ENCODE data around the gene C7orf33.
"Not testable (repeated sequence)": the region's sequence is repeated elsewhere in the genome, so short reads cannot be mapped to it uniquely, and the experiment has no call there.

Gene C7orf33

DNA sequence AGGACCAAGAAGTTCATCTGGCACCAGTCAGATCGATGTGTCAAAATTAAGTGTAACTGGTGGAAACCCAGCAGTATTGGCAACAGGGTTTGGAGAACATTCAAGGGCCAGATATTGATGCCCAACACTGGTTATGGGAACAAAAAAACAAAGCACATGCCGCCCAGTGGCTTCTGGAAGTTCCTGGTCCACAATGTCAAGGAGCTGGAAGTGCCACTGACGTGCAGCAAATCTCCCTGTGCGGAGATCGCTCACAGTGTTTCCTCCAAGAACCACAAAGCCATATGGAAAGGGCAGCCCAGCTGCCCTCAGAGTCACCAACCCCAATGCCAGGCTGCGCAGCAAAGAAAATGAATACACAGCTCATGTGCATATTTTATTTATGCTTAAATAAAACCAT lies 10.1 kb upstream of the C7orf33 start:
- no peak for DNase-seq (ENCODE audit: low spot score)

DNA sequence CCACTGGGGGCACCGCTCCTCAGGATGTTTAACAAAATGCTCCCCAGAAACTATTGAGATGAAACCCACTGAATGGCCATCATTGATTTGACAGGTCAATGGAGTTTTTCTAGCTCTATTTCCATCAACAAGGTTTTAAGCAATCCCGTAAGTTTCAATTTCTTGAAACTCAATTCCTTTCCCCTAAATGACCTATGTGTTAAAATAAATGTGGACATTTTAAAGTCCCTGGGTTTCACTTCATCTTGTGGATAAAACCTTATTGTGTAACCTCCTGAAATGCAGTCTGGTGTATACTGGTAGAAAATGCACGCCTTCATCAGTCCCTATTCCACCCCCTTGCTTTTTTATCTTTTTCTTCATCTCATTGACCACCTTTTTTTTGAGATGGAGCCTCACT lies 8.9 kb upstream of the C7orf33 start:
- peak; percentile 8 for DNase-seq (ENCODE audit: low spot score)

DNA sequence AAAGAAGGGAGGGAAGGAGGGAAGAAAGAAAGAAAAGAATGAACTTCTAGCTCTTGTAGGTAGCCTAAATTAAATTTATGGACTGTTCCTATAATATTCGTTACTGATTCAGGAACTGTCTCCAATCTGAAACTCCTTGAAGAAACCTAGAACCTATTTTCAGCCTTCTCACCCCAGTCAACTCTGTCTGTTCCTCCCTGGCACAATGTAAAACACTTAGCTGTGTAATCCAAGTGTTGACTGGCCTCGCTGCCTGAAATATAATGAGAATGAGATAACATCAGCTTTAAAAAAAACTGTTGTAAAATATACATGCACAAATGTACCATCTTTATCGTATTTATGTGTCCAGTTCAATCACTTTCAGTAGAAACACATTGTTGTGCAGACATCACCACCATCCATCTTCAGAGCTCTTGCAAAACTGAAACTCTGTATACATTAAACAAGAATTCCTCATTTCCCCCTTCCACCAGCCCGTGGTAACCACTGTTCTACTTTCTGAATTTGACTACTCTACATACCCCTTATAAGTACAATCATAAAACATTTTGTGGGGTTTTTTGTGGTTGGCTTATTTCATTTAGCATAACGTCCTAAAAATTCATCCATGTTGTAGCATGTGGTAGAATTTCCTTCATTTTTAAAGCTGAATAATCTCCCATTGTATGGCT lies 6.3 kb upstream of the C7orf33 start:
- DNase-seq (ENCODE audit: low spot score) = peak; percentile 9

DNA sequence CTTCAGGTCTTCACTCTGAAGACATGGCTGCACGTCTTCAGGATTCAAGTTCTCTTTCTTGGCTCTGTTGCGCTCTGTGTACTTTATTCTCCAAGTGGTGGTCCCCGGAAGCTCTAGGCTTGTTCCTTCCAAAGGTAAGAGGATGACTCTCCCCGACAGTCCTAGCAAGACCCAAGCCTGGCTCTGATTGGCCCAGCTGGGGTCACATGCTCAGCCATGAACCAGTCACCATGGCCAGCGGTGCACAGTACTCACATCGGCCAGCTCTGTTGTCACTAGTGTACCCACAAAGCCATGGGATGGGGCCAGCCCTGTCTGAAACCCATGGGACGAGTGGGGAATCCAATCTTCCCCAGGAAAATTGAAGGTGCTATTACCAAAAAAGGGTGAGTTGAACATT lies 5.2 kb upstream of the C7orf33 start:
- DNase-seq (ENCODE audit: low spot score) = no peak

DNA sequence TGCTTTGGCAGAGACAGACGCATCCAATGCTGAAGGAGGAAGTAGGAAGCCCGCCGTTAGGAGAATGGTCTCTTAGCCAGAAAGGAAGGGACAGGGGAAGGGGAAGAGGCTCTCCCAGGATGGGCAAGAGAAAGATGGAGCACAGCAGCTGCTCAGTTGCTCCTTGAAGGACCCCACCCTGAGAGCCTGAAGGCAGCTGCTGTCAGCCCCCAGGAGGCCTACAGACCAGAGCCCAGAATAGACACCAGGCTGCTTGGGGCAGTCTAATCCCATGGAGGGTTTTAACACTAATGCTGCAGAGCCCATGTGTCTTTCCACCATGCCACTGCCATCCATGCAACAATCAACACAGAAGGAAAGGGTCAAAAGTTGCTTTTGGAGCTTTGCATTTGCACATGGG lies 3.5 kb upstream of the C7orf33 start:
- no peak for DNase-seq (ENCODE audit: low spot score)

DNA sequence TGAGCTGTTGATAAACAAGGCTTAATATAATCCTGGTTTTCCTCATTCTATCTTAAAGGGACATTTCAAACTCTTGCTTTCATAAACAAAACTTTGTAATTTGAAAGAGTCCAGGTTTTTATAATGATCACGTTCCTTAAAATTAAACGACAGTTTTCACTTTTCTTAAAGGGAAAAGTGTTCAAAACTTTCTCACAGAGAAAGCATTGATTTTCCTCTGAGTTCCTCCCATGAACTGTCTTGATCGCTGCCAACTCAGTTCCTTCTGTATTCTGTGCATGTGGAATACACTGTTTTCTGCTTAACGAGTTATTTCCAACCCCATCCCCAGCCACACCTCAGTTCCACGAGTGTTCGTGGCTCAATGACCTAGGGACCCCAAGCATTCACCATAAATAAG lies 2.4 kb upstream of the C7orf33 start:
- no peak for DNase-seq (ENCODE audit: low spot score)

DNA sequence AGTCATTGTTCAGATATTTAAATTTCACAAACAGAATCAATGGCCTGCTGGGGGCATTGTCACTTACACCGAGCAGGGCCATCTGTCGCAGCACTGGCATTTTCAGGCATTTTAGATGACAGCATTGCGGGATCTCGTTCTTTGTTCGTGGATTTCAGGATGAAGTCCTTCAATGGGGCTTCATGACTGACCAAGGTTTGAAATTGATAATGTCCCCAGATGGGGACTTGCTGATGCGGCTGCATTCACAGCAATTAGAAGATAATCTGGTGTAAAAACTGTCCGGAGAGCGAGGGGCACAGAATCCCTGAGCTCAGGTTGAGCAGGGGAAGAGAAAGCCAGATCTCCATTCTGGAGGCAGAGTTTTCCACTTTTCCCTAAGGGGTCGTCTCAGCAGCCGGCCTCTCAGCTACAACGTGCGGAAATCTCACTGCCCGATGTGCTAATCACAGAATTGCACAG lies 1.9 kb upstream of the C7orf33 start:
- DNase-seq (ENCODE audit: low spot score) = no peak

DNA sequence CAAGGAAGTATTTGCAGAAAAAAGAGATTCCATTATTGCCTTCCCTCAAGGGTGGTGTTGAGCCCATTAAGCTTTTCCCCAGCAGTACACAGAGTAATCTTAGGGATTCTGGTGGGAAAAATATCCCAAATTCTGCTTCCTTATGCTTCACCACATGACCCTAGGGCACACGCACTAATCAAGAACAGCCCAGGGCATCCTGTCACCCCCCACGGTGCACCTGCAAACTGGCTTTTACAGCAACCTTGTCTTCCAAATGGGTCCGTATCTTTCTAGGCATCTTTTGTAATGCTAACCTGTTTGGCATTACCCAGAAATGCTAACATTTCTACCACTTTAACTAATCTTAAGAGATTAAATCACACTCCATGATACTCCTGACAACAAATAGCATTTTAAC lies 926 bp upstream of the C7orf33 start:
- DNase-seq (ENCODE audit: low spot score) = no peak

DNA sequence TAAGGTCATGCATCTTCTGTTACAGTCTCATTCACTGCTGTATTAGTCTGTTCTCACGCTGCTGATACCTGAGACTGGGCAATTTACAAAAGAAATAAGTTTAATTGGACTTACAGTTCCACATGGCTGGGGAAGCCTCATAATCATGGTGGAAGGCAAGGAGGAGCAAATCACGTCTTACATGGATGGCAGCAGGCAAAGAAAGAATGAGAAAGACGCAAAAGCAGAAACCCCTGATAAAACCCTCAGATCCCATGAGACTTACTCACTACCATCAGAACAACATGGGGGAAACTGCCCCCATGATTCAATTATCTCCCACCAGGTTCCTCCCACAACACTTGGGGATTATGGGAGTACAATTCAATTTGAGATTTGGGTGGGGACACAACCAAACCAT lies 5.8 kb downstream of the C7orf33 start:
- not testable (repeated sequence) for DNase-seq (ENCODE audit: low spot score)

DNA sequence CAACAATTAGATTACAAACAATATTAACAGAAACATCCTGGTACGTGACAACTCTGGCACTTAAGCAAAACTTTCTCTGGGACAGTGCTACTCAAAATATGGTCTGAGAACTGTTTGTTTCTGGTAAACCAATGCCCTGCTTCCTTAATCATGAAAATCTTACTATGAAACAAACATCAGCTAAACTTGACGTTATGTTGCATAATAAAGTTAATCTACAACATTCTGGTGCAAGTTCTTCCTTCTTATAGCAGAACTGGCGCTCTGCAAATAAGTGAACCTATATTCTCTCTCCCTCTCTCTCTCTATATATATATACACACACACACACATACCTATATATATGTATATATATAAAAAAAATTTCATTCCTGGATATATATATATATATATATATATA lies 7.8 kb downstream of the C7orf33 start:
- no peak for DNase-seq (ENCODE audit: low spot score)

DNA sequence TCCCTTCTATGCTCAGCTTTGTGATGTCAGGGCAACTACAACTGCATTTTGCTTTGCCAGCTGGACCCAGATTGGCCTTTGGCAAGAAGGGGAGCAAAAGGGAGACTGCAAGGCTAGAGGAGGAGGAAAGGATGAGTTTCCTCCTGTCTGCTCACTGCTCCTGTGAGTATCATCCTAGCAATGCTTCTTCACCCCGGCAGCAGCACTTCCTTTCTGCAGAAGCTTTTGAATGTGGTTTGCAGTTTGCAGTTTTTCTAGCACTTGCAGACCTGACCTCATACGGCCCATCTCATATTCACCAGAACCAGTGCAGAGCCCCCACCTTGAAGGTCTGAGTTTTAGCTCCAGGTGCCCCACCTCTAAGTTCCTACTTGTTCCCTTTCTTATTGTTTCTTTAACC lies 14.8 kb downstream of the C7orf33 start:
- no peak for DNase-seq (ENCODE audit: low spot score)

DNA sequence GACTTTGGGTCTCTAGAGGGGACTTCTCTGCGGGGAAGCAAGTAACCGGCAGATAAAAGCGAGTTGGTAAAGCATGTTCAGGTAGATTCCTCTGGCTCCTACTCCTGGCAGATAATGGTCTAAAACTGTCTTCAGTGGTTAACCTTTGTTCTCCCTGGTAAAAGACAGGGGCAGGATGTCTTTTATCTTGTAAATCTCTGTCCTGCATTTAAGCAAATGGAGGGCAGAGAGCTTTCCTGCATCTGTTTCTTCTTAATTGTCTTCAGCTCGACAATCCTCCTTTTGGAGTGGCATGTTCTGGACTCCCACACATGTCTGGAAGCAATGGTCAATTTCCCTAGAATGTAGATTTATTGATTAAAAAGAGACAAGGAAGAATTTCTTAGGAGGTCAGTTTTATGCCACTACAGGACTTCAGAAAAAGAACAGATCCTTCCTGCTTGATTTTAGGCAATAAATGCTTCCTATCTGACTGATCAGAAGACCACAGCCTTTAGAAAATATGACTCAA lies 16.6 kb downstream of the C7orf33 start:
- DNase-seq (ENCODE audit: low spot score) = no peak

DNA sequence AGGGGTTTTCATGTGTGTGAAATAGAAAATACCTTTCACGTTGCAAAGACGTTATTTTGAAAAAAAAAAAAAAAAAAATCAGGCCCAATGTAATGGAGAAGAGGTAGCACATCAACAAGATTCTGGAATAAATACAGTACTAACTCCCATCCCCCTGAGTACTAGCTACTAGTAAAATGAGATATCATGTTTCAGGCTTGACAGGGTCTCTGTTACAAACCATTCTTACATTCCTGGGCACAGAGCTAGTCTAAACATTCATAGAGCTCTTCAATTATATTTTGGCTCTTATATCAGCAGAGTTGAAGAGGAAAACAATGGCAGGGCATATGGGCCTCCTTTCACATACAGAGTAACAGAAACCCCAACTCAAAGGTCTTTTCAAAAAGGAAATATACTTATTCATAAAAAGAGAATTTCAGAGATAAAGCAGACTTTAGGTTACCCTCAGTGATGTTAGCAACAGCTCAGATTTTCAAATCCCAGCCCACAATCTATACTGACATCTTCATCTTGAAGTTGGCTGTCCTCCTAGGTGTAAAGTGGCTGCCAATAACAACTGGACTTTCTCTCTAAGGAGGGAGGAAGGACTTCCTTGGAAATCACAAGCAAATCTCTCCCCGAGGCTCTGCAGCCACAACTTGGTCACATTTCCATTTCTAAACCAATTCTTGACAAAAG lies 18.6 kb downstream of the C7orf33 start:
- DNase-seq (ENCODE audit: low spot score) = no peak

DNA sequence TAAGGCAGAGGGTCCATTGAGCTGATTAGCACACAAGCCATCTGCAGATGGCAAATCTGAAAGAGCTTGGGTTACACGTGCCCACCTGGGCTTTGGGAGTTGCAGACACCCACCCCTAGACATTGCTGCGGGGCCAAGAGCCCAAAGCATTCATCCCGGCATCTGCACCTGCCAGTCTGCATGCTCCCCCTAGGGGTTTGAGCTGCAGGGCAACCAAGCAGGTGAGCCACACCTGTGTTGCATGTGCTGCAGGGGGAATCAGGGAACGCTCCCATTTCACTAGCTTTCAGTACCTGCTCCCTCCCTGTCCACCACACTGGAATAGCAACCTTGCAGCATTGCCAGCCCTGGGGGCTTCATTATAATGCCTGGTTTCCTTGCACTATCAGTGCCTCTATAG lies 21.1 kb downstream of the C7orf33 start:
- DNase-seq (ENCODE audit: low spot score) = no peak

DNA sequence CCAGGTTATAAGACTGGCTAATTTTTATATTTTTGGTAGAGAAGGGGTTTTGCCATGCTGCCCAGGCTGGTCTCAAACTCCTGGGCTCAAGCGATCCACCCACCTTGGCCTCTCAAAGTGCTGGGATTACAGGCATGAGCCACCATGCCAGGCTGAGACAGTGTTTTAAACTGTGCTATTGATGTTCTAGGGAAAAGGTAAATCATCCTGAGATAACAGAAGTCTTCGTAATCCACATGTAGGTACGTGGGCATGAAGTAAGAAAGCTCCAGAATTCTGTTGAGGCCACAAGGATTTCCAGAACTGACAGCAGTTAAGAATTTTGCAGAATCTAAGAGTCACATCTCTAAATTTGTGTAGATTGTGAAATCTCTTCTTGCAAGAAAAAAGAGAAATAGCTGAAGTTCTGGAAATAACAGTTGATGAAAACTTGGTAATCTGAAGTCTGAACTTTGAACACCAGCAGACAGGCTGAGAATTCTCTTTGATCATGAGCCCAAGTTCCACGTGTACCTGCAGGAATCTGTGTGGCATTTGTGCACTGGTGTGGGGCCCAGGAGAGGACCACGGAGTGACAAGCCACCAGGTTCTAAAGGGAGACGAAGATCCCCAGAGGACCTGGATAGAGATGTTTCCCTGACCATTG lies 24.6 kb downstream of the C7orf33 start:
- DNase-seq (ENCODE audit: low spot score) = no peak

DNA sequence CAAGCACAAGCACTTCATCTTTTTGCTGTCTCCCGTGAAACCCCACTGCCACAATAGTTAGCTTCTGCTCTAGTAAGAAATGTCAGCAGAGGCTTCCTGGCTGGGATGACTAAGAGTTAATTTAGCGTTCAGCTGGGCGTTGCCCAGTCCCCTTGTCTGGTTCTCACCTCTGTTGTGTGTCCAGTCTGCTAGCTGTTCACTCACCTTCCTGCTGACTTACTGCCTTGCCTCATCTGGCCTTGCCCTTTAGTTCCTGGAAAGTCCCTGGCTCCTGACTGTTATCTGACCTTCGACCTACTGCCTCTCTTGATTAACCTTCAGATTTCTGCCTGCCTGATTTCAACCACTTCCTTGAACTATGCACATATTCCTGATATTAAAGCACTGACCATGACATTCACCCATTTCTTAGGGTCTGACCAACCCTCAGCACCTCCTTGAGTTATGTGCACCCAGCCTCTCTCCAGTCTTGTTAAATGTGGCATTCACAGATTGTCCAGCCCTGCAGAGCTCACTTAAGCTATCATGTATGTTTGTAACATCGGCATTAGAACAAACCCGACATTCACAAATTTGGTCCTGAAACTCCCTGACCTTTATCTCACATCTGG lies 30.3 kb downstream of the C7orf33 start:
- no peak for DNase-seq (ENCODE audit: low spot score)

DNA sequence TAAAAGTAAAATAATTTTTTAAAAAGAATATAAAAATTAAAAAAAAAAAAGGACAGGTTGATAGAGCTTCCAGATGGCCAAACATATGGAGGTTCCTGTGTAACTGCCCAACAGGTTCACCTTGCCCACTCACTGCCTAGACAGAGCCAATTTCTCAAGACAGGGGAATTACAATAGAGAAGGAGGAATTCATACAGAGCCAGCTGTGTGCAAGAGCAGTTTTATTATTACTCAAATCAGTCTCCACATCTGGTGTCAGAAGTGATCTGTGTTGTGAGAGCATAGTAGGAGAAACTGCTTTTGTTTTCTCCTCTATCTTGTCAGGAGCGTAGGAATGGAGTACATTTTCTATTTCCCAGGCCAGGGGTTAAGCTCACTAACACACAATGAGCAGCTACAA lies 31.0 kb downstream of the C7orf33 start:
- no peak for DNase-seq (ENCODE audit: low spot score)

DNA sequence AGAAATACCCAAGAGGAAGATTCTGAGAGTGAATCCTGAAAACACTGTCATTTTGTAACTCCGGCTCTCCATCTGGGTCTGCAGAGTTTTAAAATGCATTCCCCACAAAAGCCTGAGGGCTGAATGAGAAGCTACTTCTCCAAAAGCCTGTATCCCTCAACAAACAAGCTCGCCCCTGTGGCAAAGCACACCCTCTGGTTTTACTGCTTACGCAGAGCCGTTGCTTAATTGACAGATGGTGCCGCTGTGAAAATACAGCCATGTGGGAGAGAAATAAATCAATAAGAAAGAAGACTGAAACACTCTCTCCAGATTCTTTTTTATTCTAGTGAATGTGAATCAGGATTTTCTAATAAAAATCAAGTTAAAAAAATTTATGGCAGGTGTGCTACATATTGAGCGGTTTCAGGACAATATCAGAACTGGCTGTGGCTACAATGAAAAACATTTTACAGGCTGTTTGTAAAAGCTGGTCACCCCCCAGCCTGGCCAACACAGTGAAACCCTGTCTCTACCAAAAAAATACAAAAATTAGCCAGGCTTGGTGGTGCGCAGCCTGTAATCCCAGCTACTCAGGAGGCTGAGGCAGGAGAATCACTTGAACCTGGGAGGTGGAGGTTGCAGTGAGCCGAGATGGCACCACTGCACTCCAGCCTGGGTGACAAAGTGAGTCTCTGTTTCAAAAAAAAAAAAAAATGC lies 32.5 kb downstream of the C7orf33 start:
- no peak for DNase-seq (ENCODE audit: low spot score)

DNA sequence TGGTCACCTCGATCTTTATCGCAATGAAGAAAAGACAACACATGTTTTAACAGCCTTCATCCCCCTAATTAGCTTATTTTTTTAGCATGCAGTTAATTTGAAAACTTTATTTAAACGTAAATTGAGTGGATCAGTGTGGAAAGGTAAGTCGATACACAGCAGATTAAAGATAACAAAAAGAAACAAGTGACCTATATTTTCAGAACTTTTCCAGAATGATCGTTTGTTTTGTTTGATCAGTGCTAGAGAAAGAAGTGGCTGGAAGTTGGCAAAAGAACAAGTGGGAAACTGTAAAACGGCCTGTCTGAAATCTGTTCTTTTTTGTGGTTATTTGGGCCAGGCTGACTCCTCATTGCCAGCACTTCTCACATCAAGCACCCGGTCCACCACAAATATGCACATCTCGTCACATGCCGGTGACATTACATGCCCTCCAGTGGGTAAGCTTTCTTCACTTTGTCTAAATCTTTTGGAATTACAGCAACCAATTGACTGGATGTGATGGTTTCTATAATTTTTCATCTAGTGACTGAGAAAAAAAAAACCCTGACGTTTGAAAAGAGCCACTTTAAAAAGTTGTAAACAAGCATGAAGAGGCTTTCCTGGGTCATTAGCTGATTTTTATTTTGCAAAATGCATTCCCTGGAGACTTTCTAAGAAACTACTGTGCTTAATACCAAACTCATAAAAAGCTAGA lies 33.2 kb downstream of the C7orf33 start:
- no peak for DNase-seq (ENCODE audit: low spot score)

DNA sequence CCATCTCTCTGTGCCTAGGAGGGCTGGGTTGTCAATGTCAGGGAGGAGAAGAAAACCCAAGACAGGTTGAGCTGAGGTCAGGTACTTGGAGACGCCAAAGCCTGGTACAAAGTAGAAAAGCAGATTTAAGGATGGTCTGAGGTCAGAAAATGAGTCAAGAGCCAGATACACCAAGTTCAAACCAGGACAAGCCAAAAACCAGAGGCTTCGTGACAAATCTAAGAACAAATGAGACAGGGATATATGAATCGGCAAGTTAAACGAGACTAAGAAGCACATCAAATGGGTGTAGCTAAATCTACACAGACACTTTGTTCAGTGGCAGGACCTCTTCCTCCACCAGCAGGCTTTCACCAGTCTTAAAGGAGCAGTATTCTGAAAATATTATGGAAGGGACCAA lies 34.2 kb downstream of the C7orf33 start:
- DNase-seq (ENCODE audit: low spot score) = no peak

DNA sequence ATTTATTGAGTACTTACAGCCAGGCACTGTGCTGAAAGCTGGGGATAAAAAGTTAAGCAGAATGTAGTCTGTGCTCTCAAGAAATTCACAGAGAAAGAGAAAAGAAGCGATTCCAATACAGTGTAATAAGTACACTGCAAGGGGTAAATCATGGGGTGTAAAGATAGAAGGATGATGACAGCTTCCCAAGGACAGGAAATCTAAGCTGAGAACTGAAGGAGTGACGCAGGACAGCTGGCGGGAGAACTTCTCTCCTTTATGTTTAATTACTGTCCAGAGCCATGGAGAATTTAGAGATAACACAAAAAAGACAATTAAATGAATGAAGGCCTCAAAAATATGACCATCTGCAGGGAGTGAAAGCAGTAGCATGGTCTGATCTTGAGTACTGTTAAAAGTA lies 34.8 kb downstream of the C7orf33 start:
- DNase-seq (ENCODE audit: low spot score) = no peak

DNA sequence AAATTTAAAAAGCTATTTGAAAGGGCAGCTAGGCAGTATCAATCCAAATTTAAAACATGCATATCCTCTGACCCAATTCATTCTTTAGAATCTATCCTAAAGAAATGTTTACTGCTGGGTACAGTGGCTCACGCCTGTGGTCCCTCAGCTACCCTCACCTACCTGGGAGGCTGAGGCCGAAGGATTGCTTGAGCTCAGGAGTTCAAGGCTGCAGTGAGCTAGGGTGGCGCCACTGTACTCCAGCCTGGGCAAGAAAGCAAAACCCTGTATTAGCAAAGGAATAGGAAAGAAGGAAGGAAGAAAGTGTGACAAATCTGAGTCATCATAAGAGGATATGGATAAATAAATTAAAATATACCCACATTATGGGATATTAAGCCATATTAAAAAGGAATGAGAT lies 36.3 kb downstream of the C7orf33 start:
- DNase-seq (ENCODE audit: low spot score) = no peak

Data from globus pallidus (tissue), 1 donor.